ENCODE results near the gene GATA2. TPM values are rescaled to one million over a fixed set of nuclear protein-coding genes. Genes with fewer than 3 reads are reported as not detected.

GATA2 gene
- total RNA-seq, 4 donors from 2014 or later: 5.4 to 16.0 (median 8.1) TPM

GRCh38 chr3:128430731-128431130 lies 62.3 kb downstream of the GATA2 start:
- peaks cover 99% of the 10 kb centered on the region for H3K27me3 ChIP-seq

GRCh38 chr3:128430301-128430700 lies 62.7 kb downstream of the GATA2 start:
- TF ChIP-seq POLR2A (IDR thresholded peaks at IDR 0.05) (no peak), EP300 (IDR thresholded peaks at IDR 0.05) (no peak)
- peaks cover 99% of the 10 kb centered on the region for H3K27me3 ChIP-seq

More at GRCh38 chr3:128430731-128431130, 62.3 kb downstream of the GATA2 start:
- no peak overlapping the region for H3K4me3 ChIP-seq
- H3K4me1 ChIP-seq: peaks cover 0 to 25% (median 13%) of the 10 kb centered on the region in 3 donors
- H3K27ac ChIP-seq: no peak overlapping the region
- TF ChIP-seq POLR2A (IDR thresholded peaks at IDR 0.05) (no peak), POLR2AphosphoS5 (IDR thresholded peaks at IDR 0.05) (no peak), CTCF (IDR thresholded peaks at IDR 0.05) (no peak), EP300 (IDR thresholded peaks at IDR 0.05) (no peak)
- H3K36me3 ChIP-seq: no peaks in the 10 kb centered on the region
- H3K9me3 ChIP-seq: no peaks in the 10 kb centered on the region
- 83 to 89% methylated on average over 2 to 5 of the region's 8 CpGs for WGBS, 2 donors (ENCODE audit: low coverage in 1 of 2)
- ATAC-seq: no peak

GRCh38 chr3:128429751-128430150 lies 63.2 kb downstream of the GATA2 start:
- Histone ChIP-seq H3K9me3 (no peaks in the 10 kb centered on the region), H3K36me3 (no peaks in the 10 kb centered on the region), H3K4me3 (no peak overlapping the region), H3K4me1 (peaks cover 0 to 26% (median 13%) of the 10 kb centered on the region in 3 donors), H3K27me3 (peaks cover 94% of the 10 kb centered on the region), H3K27ac (no peak overlapping the region)
- TF ChIP-seq CTCF (IDR thresholded peaks at IDR 0.05) (no peak), POLR2AphosphoS5 (IDR thresholded peaks at IDR 0.05) (no peak), EP300 (IDR thresholded peaks at IDR 0.05) (no peak), POLR2A (IDR thresholded peaks at IDR 0.05) (no peak)
- no peak for ATAC-seq
- WGBS, 2 donors (ENCODE audit: low coverage in 1 of 2): 96% methylated on average over 4 of the region's 8 CpGs; no CpG with 5 or more reads in 1 of the 2 donors

More at GRCh38 chr3:128430301-128430700, 62.7 kb downstream of the GATA2 start:
- no peak for ATAC-seq
- no CpG with 5 or more reads among the region's 10 CpGs for WGBS, 2 donors (ENCODE audit: low coverage in 1 of 2)
- no peaks in the 10 kb centered on the region for H3K36me3 ChIP-seq
- H3K4me1 ChIP-seq: peaks cover 0 to 26% (median 13%) of the 10 kb centered on the region in 3 donors
- H3K27ac ChIP-seq: no peak overlapping the region
- no peaks in the 10 kb centered on the region for H3K9me3 ChIP-seq
- no peak overlapping the region for H3K4me3 ChIP-seq

Other genes starting within 250 kb of the GATA2 start
- gene DNAJB8, start 26.3 kb downstream of the GATA2 start, total RNA-seq: not detected
- gene RPN1, start 157.6 kb upstream of the GATA2 start, total RNA-seq: 100 to 1,000 TPM; 144 to 243 (median 182) TPM
- 100 to 1,000 TPM in 1 of 4 donors, 10 to 100 TPM in 3; 77.9 to 109 (median 87.2) TPM for gene RAB7A, start 233.0 kb upstream of the GATA2 start, total RNA-seq

Data from gastroesophageal sphincter (tissue), 4 donors.